ENCODE measurements around the gene TNFRSF8. TPM values are rescaled to one million over a fixed set of nuclear protein-coding genes. Genes with fewer than 3 reads are reported as not detected.

TNFRSF8 gene
- total RNA-seq, 3 donors from 2014 or later (not counting 1 experiment from before 2014, with no cell fraction given), result 0.34 to 1.7 (median 0.50) TPM

GRCh38 chr1:12052997-12053686 lies 10.0 kb upstream of the TNFRSF8 start:
- intact Hi-C loops (cut with micrococcal nuclease), result no loop called here
- no peaks in the 10 kb centered on the region for H3K9me3 Mint-ChIP-seq
- no peaks in the 10 kb centered on the region for H3K27me3 Mint-ChIP-seq (ENCODE audit: low read depth in 2 of 2)
- ATAC-seq (no peak), DNase-seq (no peak)
- H3K4me1 Mint-ChIP-seq, result peaks cover 0 to 13% of the 10 kb centered on the region in 2 donors
- H3K27ac ChIP-seq (ENCODE audit: low read length), result no peak overlapping the region
- no peaks in the 10 kb centered on the region for H3K27me3 ChIP-seq (ENCODE audit: control insufficient read depth, insufficient read depth, low read length)
- H3K27ac Mint-ChIP-seq, result peak overlapping the region in 1 of 2 donors; percentile 19
- H3K36me3 Mint-ChIP-seq, result no peaks in the 10 kb centered on the region
- TF ChIP-seq CTCF (IDR thresholded peaks at IDR 0.05), result no peak
- no peak overlapping the region for H3K4me3 ChIP-seq (ENCODE audit: low read length)
- no peaks in the 10 kb centered on the region for H3K36me3 ChIP-seq (ENCODE audit: control insufficient read depth, insufficient read depth, low read length)
- peaks cover 8% of the 10 kb centered on the region for H3K4me1 ChIP-seq (ENCODE audit: control insufficient read depth, insufficient read depth, low read length)
- no peaks in the 10 kb centered on the region for H3K9me3 ChIP-seq (ENCODE audit: control insufficient read depth, insufficient read depth, low read length)
- no peak overlapping the region for H3K4me3 Mint-ChIP-seq
- 88% methylated on average over 14 of the region's 14 CpGs for WGBS (ENCODE audit: insufficient coverage)

GRCh38 chr1:12053752-12054548 lies 9.2 kb upstream of the TNFRSF8 start:
- intact Hi-C loops (cut with micrococcal nuclease), result no loop called here
- Mint-ChIP-seq H3K9me3 (no peaks in the 10 kb centered on the region), H3K27ac (no peak overlapping the region), H3K4me3 (no peak overlapping the region), H3K36me3 (no peaks in the 10 kb centered on the region), H3K4me1 (peaks cover 0 to 13% of the 10 kb centered on the region in 2 donors), H3K27me3 (ENCODE audit: low read depth in 2 of 2) (no peaks in the 10 kb centered on the region)
- no peaks in the 10 kb centered on the region for H3K9me3 ChIP-seq (ENCODE audit: control insufficient read depth, insufficient read depth, low read length)
- no peak for TF ChIP-seq CTCF (IDR thresholded peaks at IDR 0.05)
- H3K27ac ChIP-seq (ENCODE audit: low read length), result no peak overlapping the region
- DNase-seq, result no peak
- H3K27me3 ChIP-seq (ENCODE audit: control insufficient read depth, insufficient read depth, low read length), result no peaks in the 10 kb centered on the region
- no peaks in the 10 kb centered on the region for H3K36me3 ChIP-seq (ENCODE audit: control insufficient read depth, insufficient read depth, low read length)
- peaks cover 7% of the 10 kb centered on the region for H3K4me1 ChIP-seq (ENCODE audit: control insufficient read depth, insufficient read depth, low read length)
- 82% methylated on average over 13 of the region's 13 CpGs for WGBS (ENCODE audit: insufficient coverage)
- no peak overlapping the region for H3K4me3 ChIP-seq (ENCODE audit: low read length)
- ATAC-seq, result no peak

- H3K9me3 Mint-ChIP-seq, result no peaks in the 10 kb centered on the region
- no peak overlapping the region for H3K4me3 Mint-ChIP-seq
- intact Hi-C loops (cut with micrococcal nuclease), result no loop called here
- H3K27me3 Mint-ChIP-seq (ENCODE audit: low read depth in 2 of 2), result peaks cover 7 to 9% of the 10 kb centered on the region in 2 donors
- Histone ChIP-seq H3K4me3 (ENCODE audit: low read length) (no peak overlapping the region), H3K9me3 (ENCODE audit: control insufficient read depth, insufficient read depth, low read length) (no peaks in the 10 kb centered on the region), H3K27ac (ENCODE audit: low read length) (no peak overlapping the region), H3K27me3 (ENCODE audit: control insufficient read depth, insufficient read depth, low read length) (no peaks in the 10 kb centered on the region), H3K4me1 (ENCODE audit: control insufficient read depth, insufficient read depth, low read length) (peaks cover 7% of the 10 kb centered on the region), H3K36me3 (ENCODE audit: control insufficient read depth, insufficient read depth, low read length) (no peaks in the 10 kb centered on the region)
- no peaks in the 10 kb centered on the region for H3K36me3 Mint-ChIP-seq
- no peak for DNase-seq
- no peak overlapping the region for H3K27ac Mint-ChIP-seq
- WGBS (ENCODE audit: insufficient coverage), result 78% methylated on average over 6 of the region's 6 CpGs
- H3K4me1 Mint-ChIP-seq, result peaks cover 0 to 13% of the 10 kb centered on the region in 2 donors
- TF ChIP-seq CTCF (IDR thresholded peaks at IDR 0.05), result no peak
- ATAC-seq, result no peak
Measured at GRCh38 chr1:12055259-12055658, 7.8 kb upstream of the TNFRSF8 start.
